OCI-LY7 (cell line): Measurements from ENCODE around the gene MAPK8IP2.
"Not testable (repeated sequence)": the region's sequence is repeated elsewhere in the genome, so short reads cannot be mapped to it uniquely, and the experiment has no call there.

ENCODE experiments used
- CTCF ChIP-seq: fragments of 200-600 bp; sonication (generic); conservative IDR thresholded peaks from 2 replicates; pipeline ENCODE4 v1.5.1; 2014; ENCODE audit warnings: mild to moderate bottlenecking, antibody characterized with exemption, low read length, moderate library complexity, mixed read lengths
- EZH2phosphoT487 ChIP-seq: fragments of 200-600 bp; sonication (generic); IDR thresholded peaks from 2 replicates; pipeline ENCODE4 v1.6.1; 2018; ENCODE audit warnings: low read depth, borderline replicate concordance, mild to moderate bottlenecking, mixed run types, antibody characterized with exemption, low read length, moderate library complexity, mixed read lengths

GRCh38 chr22:50643821-50644101 lies 43.2 kb downstream of the MAPK8IP2 start:
- not testable (repeated sequence) for TF ChIP-seq CTCF, EZH2phosphoT487
